HEK293 (cell line): ENCODE data around the gene WAS.

ENCODE experiments used
- CTCF ChIA-PET: fragments of 350-600 bp; formaldehyde crosslinking; extraction: SDS; loops from one replicate; lab custom pipeline; 2021; ENCODE audit warnings: antibody characterized with exemption; lab: Yijun Ruan, JAX
- POLR2A ChIA-PET: fragments of 300-600 bp; formaldehyde crosslinking; extraction: SDS; loops from one replicate; lab custom pipeline; 2020; ENCODE audit warnings: antibody characterized with exemption, inconsistent platforms; lab: Yijun Ruan, JAX
- H3K27ac ChIP-seq: fragments of 200-500 bp; sonication (Bioruptor generic); 2 replicates; pipeline ENCODE4 v1.5.1; 2014; ENCODE audit warnings: low read depth, low read length, control low read depth, inconsistent platforms; ENCODE audit errors: extremely low read depth
- H3K36me3 ChIP-seq, 2 experiments: fragments of 200-500 bp in 1 of 2; sonication (Bioruptor generic) in 1 of 2; 1 replicate in 1 of 2; 2 replicates in 1 of 2; pipeline ENCODE4 v1.5.1; 2014 to 2017; ENCODE audit warnings: inconsistent platforms in 2 of 2, low read length in 2 of 2; ENCODE audit not compliant: control insufficient read depth in 2 of 2, insufficient read depth in 1 of 2
- H3K4me1 ChIP-seq: fragments of 200-500 bp; sonication (Bioruptor generic); 2 replicates; pipeline ENCODE4 v1.5.1; 2014; ENCODE audit warnings: mild to moderate bottlenecking, low read length, inconsistent platforms; ENCODE audit not compliant: control insufficient read depth, insufficient read depth
- H3K4me3 ChIP-seq: 2 replicates; pipeline ENCODE4 v1.5.1; 2011; ENCODE audit warnings: low read depth, mild to moderate bottlenecking, control low read depth, low read length, moderate library complexity
- H3K9me3 ChIP-seq: fragments of 200-500 bp; sonication (Bioruptor generic); 2 replicates; pipeline ENCODE4 v1.5.1; 2014; ENCODE audit warnings: low read depth, low read length, inconsistent platforms; ENCODE audit not compliant: control insufficient read depth, insufficient read depth
- CTCF ChIP-seq: fragments of 450-650 bp; formaldehyde crosslinking; IDR thresholded peaks from 2 replicates; pipeline ENCODE4 v1.5.1; 2016; ENCODE audit warnings: missing biosample characterization, missing genetic modification characterization
- GFI1B ChIP-seq: fragments of 450-650 bp; formaldehyde crosslinking; IDR thresholded peaks from 2 replicates; pipeline ENCODE4 v1.5.1; 2016; ENCODE audit warnings: missing biosample characterization, missing genetic modification characterization
- GLIS2 ChIP-seq: fragments of 450-650 bp; formaldehyde crosslinking; IDR thresholded peaks from 2 replicates; pipeline ENCODE4 v1.5.1; 2016; ENCODE audit warnings: missing biosample characterization, missing genetic modification characterization
- PRDM10 ChIP-seq: fragments of 450-650 bp; formaldehyde crosslinking; IDR thresholded peaks from 2 replicates; pipeline ENCODE4 v1.5.1; 2016; ENCODE audit warnings: missing biosample characterization, missing genetic modification characterization
- REST ChIP-seq: fragments of 450-650 bp; formaldehyde crosslinking; IDR thresholded peaks from 2 replicates; pipeline ENCODE4 v1.5.1; 2016; ENCODE audit warnings: missing biosample characterization, missing genetic modification characterization
- ZBTB10 ChIP-seq: fragments of 450-650 bp; formaldehyde crosslinking; IDR thresholded peaks from 2 replicates; pipeline ENCODE4 v1.5.1; 2016; ENCODE audit warnings: missing biosample characterization, missing genetic modification characterization
- ZBTB11 ChIP-seq: fragments of 450-650 bp; formaldehyde crosslinking; conservative IDR thresholded peaks from 2 replicates; pipeline ENCODE4 v1.5.1; 2016; ENCODE audit warnings: low read depth, missing biosample characterization, missing genetic modification characterization
- ZBTB21 ChIP-seq: fragments of 450-650 bp; formaldehyde crosslinking; IDR thresholded peaks from 2 replicates; pipeline ENCODE4 v1.5.1; 2017; ENCODE audit warnings: missing biosample characterization, missing genetic modification characterization
- ZFHX2 ChIP-seq: fragments of 450-650 bp; formaldehyde crosslinking; conservative IDR thresholded peaks from 2 replicates; pipeline ENCODE4 v1.5.1; 2016; ENCODE audit warnings: missing biosample characterization, missing genetic modification characterization
- ZNF132 ChIP-seq: fragments of 450-650 bp; formaldehyde crosslinking; IDR thresholded peaks from 2 replicates; pipeline ENCODE4 v1.5.1; 2017; ENCODE audit warnings: missing biosample characterization, missing genetic modification characterization, borderline replicate concordance
- ZNF558 ChIP-seq: fragments of 450-650 bp; formaldehyde crosslinking; IDR thresholded peaks from 2 replicates; pipeline ENCODE4 v1.5.1; 2016; ENCODE audit warnings: missing biosample characterization, missing genetic modification characterization
- ZNF621 ChIP-seq: fragments of 450-650 bp; formaldehyde crosslinking; IDR thresholded peaks from 2 replicates; pipeline ENCODE4 v1.5.1; 2017; ENCODE audit warnings: missing biosample characterization, missing genetic modification characterization
- ZNF629 ChIP-seq: fragments of 450-650 bp; formaldehyde crosslinking; IDR thresholded peaks from 2 replicates; pipeline ENCODE4 v1.5.1; 2017; ENCODE audit warnings: missing biosample characterization, missing genetic modification characterization
- ZNF654 ChIP-seq: fragments of 450-650 bp; formaldehyde crosslinking; IDR thresholded peaks from 2 replicates; pipeline ENCODE4 v1.5.1; 2016; ENCODE audit warnings: low read depth, missing biosample characterization, missing genetic modification characterization
- ZNF747 ChIP-seq: fragments of 450-650 bp; formaldehyde crosslinking; IDR thresholded peaks from 2 replicates; pipeline ENCODE4 v1.5.1; 2016; ENCODE audit warnings: missing biosample characterization, missing genetic modification characterization
- ZNF785 ChIP-seq: fragments of 450-650 bp; formaldehyde crosslinking; IDR thresholded peaks from 2 replicates; pipeline ENCODE4 v1.5.1; 2016; ENCODE audit warnings: missing biosample characterization, missing genetic modification characterization
- ZSCAN30 ChIP-seq: fragments of 450-650 bp; IDR thresholded peaks from 2 replicates; pipeline ENCODE4 v1.5.1; 2018; ENCODE audit warnings: missing biosample characterization, mild to moderate bottlenecking, missing genetic modification characterization, moderate library complexity
- ZXDB ChIP-seq: fragments of 450-650 bp; formaldehyde crosslinking; IDR thresholded peaks from 2 replicates; pipeline ENCODE4 v1.5.1; 2016; ENCODE audit warnings: missing biosample characterization, missing genetic modification characterization

WAS gene

GRCh38 chrX:48696909-48697727 lies 13.5 kb downstream of the WAS start:
- Histone ChIP-seq H3K4me3 (peak overlapping the region; percentile 60), H3K4me1 (no peaks in the 10 kb centered on the region), H3K36me3 (peaks cover 0 to 37% of the 10 kb centered on the region in 2 experiments; a peak in 2 of 3 replicates), H3K27ac (peak overlapping the region; percentile 78), H3K9me3 (no peaks in the 10 kb centered on the region)
- ChIA-PET POLR2A (interaction anchor here (0.6 to 2.5 kb wide), 7 partner anchors 11 to 262 kb away, joined by 3 to 19 read pairs (median 5); partner anchors contain the start of genes PQBP1 and TIMM17B), CTCF (interaction anchor here (0.8 kb wide), 2 partner anchors 15 to 49 kb away, joined by 3 read pairs; no protein-coding TSS in a partner anchor)
- TF ChIP-seq ZBTB10 (tag by site-specific recombination) (peak; percentile 78), ZBTB21 (0 out of 2 replicates have a peak, but pooled peaks have one; percentile 50), ZSCAN30 (0 out of 2 replicates have a peak, but pooled peaks have one; percentile 10), ZNF654 (tag by site-specific recombination) (no peak), GLIS2 (peak; percentile 79), CTCF (tag by site-specific recombination) (no peak), ZNF132 (tag by site-specific recombination) (no peak), ZXDB (tag by site-specific recombination) (peak; percentile 41; the same call in 1 of the 2 replicates), GFI1B (tag by site-specific recombination) (no peak), ZNF621 (tag by site-specific recombination) (no peak), PRDM10 (tag by site-specific recombination) (peak; percentile 96), ZNF785 (tag by site-specific recombination) (peak; percentile 80), REST (tag by site-specific recombination) (0 out of 2 replicates have a peak, but pooled peaks have one; percentile 13), ZBTB11 (tag by site-specific recombination) (0 out of 2 replicates have a peak, but pooled peaks have one; percentile 22), ZNF747 (tag by site-specific recombination) (no peak), ZNF629 (tag by site-specific recombination) (peak; percentile 44), ZNF558 (tag by site-specific recombination) (no peak), ZFHX2 (peak; percentile 48)
